GM08714 (cell line): ENCODE data around the gene HABP2.

ENCODE experiments used
- H3K4me3 ChIP-seq: fragments of 200-500 bp; sonication (Bioruptor generic); 2 replicates; pipeline ENCODE4 v1.5.1; 2014; ENCODE audit warnings: mild to moderate bottlenecking, low read length, inconsistent platforms
- ZNF274 ChIP-seq: IDR thresholded peaks from 2 replicates; pipeline ENCODE4 v1.6.1; 2012; ENCODE audit warnings: mild to moderate bottlenecking, low read depth, low read length

HABP2 gene

DNA sequence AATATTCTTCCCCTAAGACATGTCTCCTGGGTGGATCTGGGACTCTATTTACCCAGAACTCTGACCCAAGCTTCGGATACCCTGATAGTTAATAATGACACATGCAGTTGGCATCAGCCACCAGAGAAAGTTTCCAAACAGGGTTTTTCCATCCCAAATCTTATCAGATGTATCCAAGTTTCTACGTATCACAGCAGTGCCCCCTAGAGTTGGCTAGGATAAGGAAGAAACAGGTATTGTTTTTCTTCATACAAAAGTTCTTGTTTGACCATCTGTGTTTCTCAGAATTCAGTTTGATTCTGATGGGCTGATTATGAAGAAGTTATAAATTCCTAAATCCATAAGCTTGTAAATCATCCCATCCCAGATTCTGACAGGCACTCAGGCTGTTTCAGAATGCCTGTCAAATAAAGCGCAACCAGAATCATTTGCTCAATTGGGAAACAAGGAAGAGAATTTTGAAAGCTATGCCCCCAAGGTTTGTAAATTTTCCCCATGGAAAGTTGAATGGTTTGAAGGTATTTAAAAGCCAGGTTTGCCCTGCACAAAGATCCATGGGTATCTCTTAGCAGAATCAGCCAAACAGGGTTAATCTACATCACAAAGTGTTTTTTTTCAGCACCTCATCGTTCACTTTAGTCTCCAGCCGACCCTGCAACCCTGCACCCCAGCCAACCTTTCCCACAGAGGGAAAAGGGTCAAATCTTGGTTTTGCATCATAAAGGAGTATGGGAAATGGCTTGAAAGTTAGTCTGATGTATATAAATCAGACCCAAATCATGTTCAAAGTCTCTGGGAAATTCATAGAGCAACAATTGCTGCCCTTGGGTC is 63.6 kb downstream of the HABP2 start:
- no peak for TF ChIP-seq ZNF274
- no peak overlapping the region for H3K4me3 ChIP-seq

GRCh38 chr10:113617086-113617485 is 64.2 kb downstream of the HABP2 start:
- no peak for TF ChIP-seq ZNF274
- H3K4me3 ChIP-seq = no peak overlapping the region

DNA sequence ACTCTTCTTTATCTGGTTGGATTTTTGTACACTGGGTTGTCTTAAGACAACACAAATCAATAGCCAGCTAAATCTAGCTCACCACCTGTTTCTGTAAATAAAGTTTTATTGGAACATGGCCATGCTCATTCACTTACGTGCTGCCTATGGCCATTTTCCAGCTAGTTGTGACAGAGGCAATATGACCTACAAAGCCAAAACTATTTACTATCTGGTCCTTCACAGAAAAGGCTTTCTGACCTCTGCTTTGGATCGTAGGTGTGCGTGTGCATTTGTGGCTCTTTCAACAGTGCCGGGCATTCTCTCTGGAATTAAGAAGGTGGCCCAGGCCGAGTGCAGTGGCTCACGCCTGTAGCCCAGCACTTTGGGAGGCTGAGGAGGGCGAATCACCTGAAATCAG is 65.5 kb downstream of the HABP2 start:
- no peak for TF ChIP-seq ZNF274
- no peak overlapping the region for H3K4me3 ChIP-seq

DNA sequence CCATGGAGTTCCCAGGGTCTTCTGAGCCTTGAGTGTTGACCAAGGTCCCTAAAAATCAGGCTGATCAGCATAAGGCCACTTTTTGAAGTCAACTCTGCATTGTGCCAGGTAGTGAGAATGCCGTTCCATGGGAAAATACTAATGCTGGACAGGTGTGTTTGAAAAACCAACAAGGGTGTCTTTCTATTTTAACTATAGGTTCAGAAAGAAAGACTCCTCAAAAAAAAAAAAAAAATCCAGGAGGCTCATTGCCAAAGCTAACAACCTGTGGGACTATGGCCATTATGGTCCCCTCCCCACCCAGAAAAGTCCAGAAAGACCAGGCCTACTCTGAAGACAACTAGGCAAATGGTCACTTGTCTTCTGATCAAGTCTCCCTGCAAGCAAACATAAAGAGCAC is 66.5 kb downstream of the HABP2 start:
- no peak for TF ChIP-seq ZNF274
- no peak overlapping the region for H3K4me3 ChIP-seq

DNA sequence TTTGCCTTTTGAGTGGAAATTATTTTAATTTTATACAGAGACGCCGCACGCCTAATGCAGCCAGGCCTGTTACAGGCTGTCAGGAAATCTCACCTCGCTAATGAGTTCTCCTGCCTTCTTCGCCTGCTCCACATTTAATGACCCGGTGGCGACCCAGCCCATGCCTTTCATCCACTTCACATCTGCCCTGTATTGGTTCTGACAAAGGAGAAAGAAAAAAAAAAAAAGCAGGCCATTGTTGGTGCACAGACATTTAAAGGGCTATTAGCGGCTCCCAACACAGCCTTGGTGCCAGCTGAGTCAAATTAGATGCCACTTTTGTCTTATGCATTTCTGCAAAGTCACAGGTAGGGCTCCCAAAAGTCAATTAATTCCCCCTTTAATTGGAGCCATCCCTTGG is 67.7 kb downstream of the HABP2 start:
- H3K4me3 ChIP-seq = no peak overlapping the region
- no peak for TF ChIP-seq ZNF274

DNA sequence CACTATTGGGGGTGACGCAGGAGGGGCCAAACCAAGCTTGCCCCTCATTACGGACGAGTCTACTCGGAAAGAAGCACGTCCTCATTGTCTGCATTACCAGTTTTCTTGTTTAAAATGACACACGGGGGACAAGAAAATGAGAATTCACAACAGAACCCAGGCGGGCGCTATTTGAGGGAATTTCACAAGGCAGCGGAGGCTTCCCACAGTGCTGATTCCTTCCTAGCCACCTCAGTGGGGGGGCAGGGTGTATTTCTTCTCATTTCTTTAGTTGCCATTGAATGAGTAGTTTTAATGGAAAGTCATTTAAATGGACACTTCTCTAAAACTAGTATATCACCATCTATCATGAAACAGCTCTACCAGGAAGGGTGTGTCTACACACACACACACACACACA is 68.1 kb downstream of the HABP2 start:
- TF ChIP-seq ZNF274 = no peak
- H3K4me3 ChIP-seq = no peak overlapping the region

- TF ChIP-seq ZNF274 = no peak
Measured at GRCh38 chr10:113621799-113622198, 68.9 kb downstream of the HABP2 start.

GRCh38 chr10:113622831-113623230 is 70.0 kb downstream of the HABP2 start:
- no peak for TF ChIP-seq ZNF274
- H3K4me3 ChIP-seq = no peak overlapping the region

More at GRCh38 chr10:113621799-113622198, 68.9 kb downstream of the HABP2 start:
- no peak overlapping the region for H3K4me3 ChIP-seq

GRCh38 chr10:113625461-113626186 is 72.8 kb downstream of the HABP2 start:
- H3K4me3 ChIP-seq = no peak overlapping the region
- no peak for TF ChIP-seq ZNF274

- no peak for TF ChIP-seq ZNF274
- H3K4me3 ChIP-seq = no peak overlapping the region
Measured at GRCh38 chr10:113626809-113627355, 74.0 kb downstream of the HABP2 start.

- no peak overlapping the region for H3K4me3 ChIP-seq
- no peak for TF ChIP-seq ZNF274
Measured at GRCh38 chr10:113627836-113628235, 75.0 kb downstream of the HABP2 start.

GRCh38 chr10:113628607-113629153 is 75.8 kb downstream of the HABP2 start:
- TF ChIP-seq ZNF274 = no peak
- no peak overlapping the region for H3K4me3 ChIP-seq

- H3K4me3 ChIP-seq = no peak overlapping the region
- no peak for TF ChIP-seq ZNF274
Measured at GRCh38 chr10:113630929-113631533, 78.2 kb downstream of the HABP2 start.

GRCh38 chr10:113631684-113632367 is 79.0 kb downstream of the HABP2 start:
- no peak for TF ChIP-seq ZNF274
- H3K4me3 ChIP-seq = no peak overlapping the region
